ENCODE results near the gene MMP20. TPM values are rescaled to one million over a fixed set of nuclear protein-coding genes. Genes with fewer than 3 reads are reported as not detected.

The MMP20 gene
- total and polyA plus RNA-seq, 2 of the 13 experiments (the other 11 are each of a cell fraction or from before 2014, with no cell fraction given), result 0.05 TPM; not detected in 1

- intact Hi-C loops (cut with micrococcal nuclease; ENCODE audit: unreplicated experiment), result no loop called here
- Histone ChIP-seq H3K36me3 (replicated peaks in 1 of 2; ENCODE audit: control insufficient read depth in 1 of 2, insufficient read depth in 2 of 2, low read length in 2 of 2) (no peaks in the 10 kb centered on the region), H3K4me2 (ENCODE audit: low read depth, low read length) (no peak overlapping the region), H3K27ac (ENCODE audit: extremely low read length, insufficient read depth, low read length) (no peak overlapping the region), H3K79me2 (ENCODE audit: insufficient read depth, low read length) (no peaks in the 10 kb centered on the region), H3K4me3 (replicated peaks in 1 of 3; ENCODE audit: insufficient read depth in 1 of 3, low read depth in 2 of 3, low read length in 3 of 3) (no peak overlapping the region), H2AFZ (ENCODE audit: low read length) (no peak overlapping the region), H3K27me3 (ENCODE audit: control insufficient read depth in 1 of 2, insufficient read depth in 2 of 2, low read length in 2 of 2) (no peaks in the 10 kb centered on the region), H3K9me3 (ENCODE audit: low read length) (peaks cover 4% of the 10 kb centered on the region; the same call in 1 of the 2 replicates), H3K4me1 (ENCODE audit: insufficient read depth, low read length) (no peaks in the 10 kb centered on the region), H4K20me1 (ENCODE audit: insufficient read depth, low read length) (no peaks in the 10 kb centered on the region), H3K9ac (ENCODE audit: insufficient read depth, low read depth, low read length) (no peak overlapping the region)
- FAIRE-seq (no peak), DNase-seq (ENCODE audit: low spot score) (no peak), ATAC-seq (no peak)
- BruUV-seq (replicated peaks), result no TSS peak
- CTCF ChIA-PET (ENCODE audit: low intra/inter-chr PET ratio, low total read pairs), result no interaction called here
- in situ Hi-C loops (cut with HindIII; ENCODE audit: extremely low pct_ligation_motif_present, low pct_unique_long_range_greater_than_20kb), result no loop called here
- TF ChIP-seq ZNF589 (CRISPR knock-in tag; conservative IDR thresholded peaks at IDR 0.05), result no peak
- TF ChIP-seq ZNF747 (CRISPR knock-in tag; IDR thresholded peaks at IDR 0.05; ENCODE audit: borderline replicate concordance), result no peak
- TF ChIP-seq PRDM15 (CRISPR knock-in tag; IDR thresholded peaks at IDR 0.05), result no peak
- TF ChIP-seq ZNF780A (CRISPR knock-in tag; IDR thresholded peaks at IDR 0.05), result no peak
- TF ChIP-seq YEATS2 (CRISPR knock-in tag; IDR thresholded peaks at IDR 0.05; ENCODE audit: borderline replicate concordance), result no peak
- TF ChIP-seq ATF1 (CRISPR knock-in tag; IDR thresholded peaks at IDR 0.05), result no peak
- POLR2A ChIA-PET, result no interaction called here
- WGBS (ENCODE audit: low lambda C conversion rate), result 5% methylated on average over 2 of the region's 2 CpGs
Measured at GRCh38 chr11:102573851-102574250, 51.3 kb downstream of the MMP20 start.

Measured in HepG2 (cell line).